HG02588 (cell line): ENCODE measurements around the gene CXorf51B.
"Not testable (repeated sequence)": the region's sequence is repeated elsewhere in the genome, so short reads cannot be mapped to it uniquely, and the experiment has no call there.

ENCODE experiments used
- ATAC-seq: cut with Tn5 transposase; IDR thresholded peaks from one replicate; pipeline ENCODE4 v1.9.1; 2021; ENCODE audit warnings: mild to moderate bottlenecking, moderate library complexity; ENCODE audit not compliant: unreplicated experiment

The CXorf51B gene

GRCh38 chrX:146809471-146809870 lies at the start of gene CXorf51B:
Gene CXorf51B, plus strand, starts transcription at chrX:146809771. Its CDS starts 21 bp downstream, at chrX:146809792.
- ATAC-seq: not testable (repeated sequence)

DNA sequence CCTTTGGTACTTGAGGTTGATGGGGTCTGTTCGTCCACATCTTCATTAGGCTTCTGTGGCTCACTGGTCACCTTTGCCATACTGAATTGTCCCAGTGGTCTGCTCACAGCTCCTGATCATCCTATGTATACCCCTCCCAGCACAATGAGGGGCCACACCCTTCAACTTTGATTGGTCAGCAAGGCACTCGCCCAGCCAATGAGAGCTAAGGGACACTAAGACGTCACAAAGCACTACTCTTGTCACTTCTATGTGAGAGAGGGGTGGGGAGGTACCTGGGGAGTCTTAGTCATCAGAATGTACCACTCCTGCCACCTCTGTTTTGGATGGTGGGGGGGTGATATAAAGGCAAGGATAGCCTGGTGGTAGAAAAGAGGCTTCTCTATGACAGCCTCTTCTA lies 5.1 kb downstream of the CXorf51B start, which contains the start of gene CXorf51A:
TSS of gene CXorf51A (minus strand) at position 101 of the 400 bp plus-strand sequence. CDS start at position 80, 21 bp downstream.
- ATAC-seq: not testable (repeated sequence)

DNA sequence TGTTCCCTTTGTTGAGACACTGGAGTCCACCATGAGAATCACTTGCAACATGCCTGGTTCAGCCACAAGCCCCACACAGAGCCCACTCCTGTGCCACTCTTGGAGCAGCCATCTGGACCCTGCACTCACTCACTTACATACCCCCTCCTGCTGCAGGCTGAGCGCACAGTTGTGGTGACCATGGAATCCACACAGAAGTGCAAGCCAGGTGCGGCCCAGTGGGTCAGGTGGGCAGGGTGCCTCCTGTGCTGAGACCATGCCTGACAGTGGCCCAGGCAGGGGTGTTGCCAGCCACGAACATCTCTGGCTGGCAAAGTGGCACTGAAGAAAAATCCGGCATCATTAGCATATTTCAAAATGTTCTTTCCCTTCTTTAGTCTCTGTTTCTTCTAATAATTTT lies 22.4 kb downstream of the CXorf51B start:
- ATAC-seq: no peak

DNA sequence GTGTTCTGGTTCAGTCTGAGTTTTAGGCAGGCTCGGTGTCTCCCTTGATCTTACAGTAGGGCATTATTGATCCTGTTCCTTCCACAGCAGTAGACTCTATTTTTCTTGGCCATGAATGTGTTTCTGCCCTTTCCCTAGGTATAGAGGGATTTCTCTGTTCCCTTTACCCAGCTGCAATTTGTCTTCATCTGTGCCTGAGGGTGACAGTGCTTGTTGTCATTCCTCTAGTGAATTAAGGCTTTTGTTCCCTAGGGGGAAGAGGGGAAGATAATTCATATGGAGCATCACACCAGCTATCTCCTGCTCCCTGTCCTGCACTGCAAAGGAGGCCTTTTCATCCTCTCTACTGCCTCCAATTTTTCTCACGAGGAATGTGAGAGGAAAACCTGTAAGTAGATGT lies 44.7 kb downstream of the CXorf51B start:
- ATAC-seq: no peak
